Germinal center (tissue), 1 donor: Measurements from ENCODE around the gene SNX32.
"Not testable (repeated sequence)": the region's sequence is repeated elsewhere in the genome, so short reads cannot be mapped to it uniquely, and the experiment has no call there.

Experiments
- DNase-seq: peaks from one replicate; pipeline ENCODE4 v3.0.0; 2012; ENCODE audit warnings: mixed read lengths, low spot score

The SNX32 gene

GRCh38 chr11:65886826-65887722 is 53.3 kb downstream of the SNX32 start:
- no peak for DNase-seq

- no peak for DNase-seq
Measured at GRCh38 chr11:65887723-65888162, 54.0 kb downstream of the SNX32 start.

GRCh38 chr11:65888163-65888814 is 54.5 kb downstream of the SNX32 start, which contains the start of gene FIBP:
Gene FIBP, minus strand, starts transcription at chr11:65888471. Its CDS starts 53 bp downstream, at chr11:65888418.
- DNase-seq, result peak; percentile 96

- DNase-seq, result peak; percentile 97
Measured at GRCh38 chr11:65890324-65891218, 56.8 kb downstream of the SNX32 start, which contains the start of gene CCDC85B. Gene CCDC85B, plus strand, starts transcription at chr11:65890673. Its CDS starts 111 bp downstream, at chr11:65890784.

- DNase-seq, result no peak
Measured at GRCh38 chr11:65891219-65892136, 57.7 kb downstream of the SNX32 start.

- DNase-seq, result not testable (repeated sequence)
Measured at GRCh38 chr11:65892137-65892540, 58.4 kb downstream of the SNX32 start.

GRCh38 chr11:65892661-65893317 is 59.0 kb downstream of the SNX32 start:
- DNase-seq, result no peak

GRCh38 chr11:65894034-65894591 is 60.4 kb downstream of the SNX32 start:
- DNase-seq, result no peak

GRCh38 chr11:65895482-65895981 is 61.8 kb downstream of the SNX32 start:
- no peak for DNase-seq

- no peak for DNase-seq
Measured at GRCh38 chr11:65896034-65896999, 62.6 kb downstream of the SNX32 start.

- DNase-seq, result no peak
Measured at GRCh38 chr11:65897020-65897471, 63.3 kb downstream of the SNX32 start.

GRCh38 chr11:65898656-65899355 is 65.0 kb downstream of the SNX32 start:
- DNase-seq, result no peak

GRCh38 chr11:65899356-65900124 is 65.8 kb downstream of the SNX32 start:
- no peak for DNase-seq

GRCh38 chr11:65900125-65900898 is 66.5 kb downstream of the SNX32 start, which contains the start of gene FOSL1:
Gene FOSL1, minus strand, starts transcription at chr11:65900388. Its CDS starts 49 bp downstream, at chr11:65900339.
- DNase-seq, result peak; percentile 87

GRCh38 chr11:65900899-65901180 is 67.1 kb downstream of the SNX32 start:
- no peak for DNase-seq

- no peak for DNase-seq
Measured at GRCh38 chr11:65903068-65903481, 69.3 kb downstream of the SNX32 start.
